ENCODE results near the gene SLC27A4. TPM values are rescaled to one million over a fixed set of nuclear protein-coding genes. Genes with fewer than 3 reads are reported as not detected.

The SLC27A4 gene
- total and polyA plus RNA-seq, 2 of the 13 experiments (the other 11 are each of a cell fraction or from before 2014, with no cell fraction given) = 10.6 to 18.8 TPM

- no peak for TF ChIP-seq MAX (IDR thresholded peaks at IDR 0.05)
- peak; percentile 49; the same call in 1 of the 2 replicates for TF ChIP-seq ZNF501 (CRISPR knock-in tag; IDR thresholded peaks at IDR 0.05)
- no peak for TF ChIP-seq HMG20B (CRISPR knock-in tag; conservative IDR thresholded peaks at IDR 0.05)
- TF ChIP-seq ZNF75D (CRISPR knock-in tag; IDR thresholded peaks at IDR 0.05; ENCODE audit: borderline replicate concordance) = no peak
- TF ChIP-seq NFE2L1 (CRISPR knock-in tag; IDR thresholded peaks at IDR 0.05; ENCODE audit: borderline replicate concordance) = no peak
- TF ChIP-seq PRPF4 (IDR thresholded peaks at IDR 0.05; ENCODE audit: low read depth, low read length, poor library complexity, severe bottlenecking) = no peak
- TF ChIP-seq ZNF556 (CRISPR knock-in tag; IDR thresholded peaks at IDR 0.05; ENCODE audit: borderline replicate concordance) = 0 out of 2 replicates have a peak, but pooled peaks have one; percentile 33
- TF ChIP-seq SMC3 (IDR thresholded peaks at IDR 0.05; ENCODE audit: low read length) = peak; percentile 60
Observed at GRCh38 chr9:128341435-128341849, 1.1 kb downstream of the SLC27A4 start (continued).

- H4K20me1 ChIP-seq (ENCODE audit: insufficient read depth, low read length) = no peaks in the 10 kb centered on the region
- BruUV-seq (replicated peaks) = no TSS peak
- H3K27me3 ChIP-seq (ENCODE audit: control insufficient read depth in 1 of 2, insufficient read depth in 2 of 2, low read length in 2 of 2) = no peaks in the 10 kb centered on the region
- ChIA-PET POLR2A (no interaction called here), CTCF (ENCODE audit: low intra/inter-chr PET ratio, low total read pairs) (no interaction called here)
- FAIRE-seq (no peak), DNase-seq (ENCODE audit: low spot score) (no peak), ATAC-seq (no peak)
- no peaks in the 10 kb centered on the region for H3K79me2 ChIP-seq (ENCODE audit: insufficient read depth, low read length)
- intact Hi-C loops (cut with micrococcal nuclease; ENCODE audit: unreplicated experiment) (no loop called here), in situ Hi-C loops (cut with HindIII; ENCODE audit: extremely low pct_ligation_motif_present, low pct_unique_long_range_greater_than_20kb) (loop anchor here (5.0 kb wide), 1 partner anchor 46 kb away; no protein-coding TSS in a partner anchor)
- no peak overlapping the region for H3K4me2 ChIP-seq (ENCODE audit: low read depth, low read length)
- no peaks in the 10 kb centered on the region for H3K9me3 ChIP-seq (ENCODE audit: low read length)
- no peak overlapping the region for H2AFZ ChIP-seq (ENCODE audit: low read length)
- H3K36me3 ChIP-seq (replicated peaks in 1 of 2; ENCODE audit: control insufficient read depth in 1 of 2, insufficient read depth in 2 of 2, low read length in 2 of 2) = peaks cover 15 to 35% of the 10 kb centered on the region in 2 experiments; a peak in 4 of 5 replicates
- 100% methylated on average over 2 of the region's 8 CpGs for WGBS (ENCODE audit: low lambda C conversion rate)
- no peak overlapping the region for H3K9ac ChIP-seq (ENCODE audit: insufficient read depth, low read depth, low read length)
- no peak overlapping the region for H3K4me3 ChIP-seq (replicated peaks in 1 of 3; ENCODE audit: insufficient read depth in 1 of 3, low read depth in 2 of 3, low read length in 3 of 3)
- no peak overlapping the region for H3K27ac ChIP-seq (ENCODE audit: extremely low read length, insufficient read depth, low read length)
- H3K4me1 ChIP-seq (ENCODE audit: insufficient read depth, low read length) = peaks cover 19% of the 10 kb centered on the region
- no peak for TF ChIP-seq ZNF720 (CRISPR knock-in tag; IDR thresholded peaks at IDR 0.05)
- no peak for TF ChIP-seq ZSCAN9 (CRISPR knock-in tag; IDR thresholded peaks at IDR 0.05; ENCODE audit: borderline replicate concordance)
- TF ChIP-seq ZNF746 (CRISPR knock-in tag; IDR thresholded peaks at IDR 0.05) = no peak
- TF ChIP-seq THRA (CRISPR knock-in tag; IDR thresholded peaks at IDR 0.05; ENCODE audit: borderline replicate concordance) = no peak
- TF ChIP-seq ZSCAN12 (CRISPR knock-in tag; IDR thresholded peaks at IDR 0.05) = no peak
- TF ChIP-seq ZNF615 (CRISPR knock-in tag; IDR thresholded peaks at IDR 0.05; ENCODE audit: borderline replicate concordance) = no peak
- no peak for TF ChIP-seq ZIK1 (CRISPR knock-in tag; IDR thresholded peaks at IDR 0.05; ENCODE audit: borderline replicate concordance, low read depth)
- TF ChIP-seq ZNF564 (CRISPR knock-in tag; IDR thresholded peaks at IDR 0.05) = no peak
- TF ChIP-seq STAG1 (CRISPR knock-in tag; IDR thresholded peaks at IDR 0.05) = no peak
- no peak for TF ChIP-seq GABPB1 (CRISPR knock-in tag; IDR thresholded peaks at IDR 0.05)
- TF ChIP-seq SNAPC5 (CRISPR knock-in tag; IDR thresholded peaks at IDR 0.05; ENCODE audit: borderline replicate concordance) = no peak
- no peak for TF ChIP-seq PHF5A (CRISPR knock-in tag; IDR thresholded peaks at IDR 0.05; ENCODE audit: low read depth, unreplicated experiment)
- TF ChIP-seq U2AF1 (optimal IDR thresholded peaks at IDR 0.05; ENCODE audit: low read depth, low read length) = no peak
- no peak for TF ChIP-seq MEF2D (CRISPR knock-in tag; IDR thresholded peaks at IDR 0.05)
- TF ChIP-seq POLR2AphosphoS2 (IDR thresholded peaks at IDR 0.05; ENCODE audit: low read depth, low read length) = no peak
- TF ChIP-seq REXO4 (CRISPR knock-in tag; IDR thresholded peaks at IDR 0.05; ENCODE audit: borderline replicate concordance) = no peak
Observed at GRCh38 chr9:128342971-128343680, 2.8 kb downstream of the SLC27A4 start.
